Testis (tissue), 3 donors: ENCODE data around the gene MRPS2. TPM values are rescaled to one million over a fixed set of nuclear protein-coding genes. Genes with fewer than 3 reads are reported as not detected.

Source experiments
- DNase-seq: peaks from one replicate; pipeline ENCODE4 v3.0.0-alpha.2; 2019
- H3K27ac ChIP-seq, 2 donors: fragments of 200-600 bp; sonication (generic); one replicate each; pipeline ENCODE4 v1.5.1; 2019
- H3K27me3 ChIP-seq: fragments of 200-600 bp; sonication (generic); one replicate; pipeline ENCODE4 v1.5.1; 2019
- H3K36me3 ChIP-seq: fragments of 200-600 bp; sonication (generic); one replicate; pipeline ENCODE4 v1.5.1; 2017; ENCODE audit warnings: low read depth; ENCODE audit errors: missing control alignments
- H3K4me1 ChIP-seq: fragments of 200-600 bp; sonication (generic); one replicate; pipeline ENCODE4 v1.5.1; 2019
- H3K4me3 ChIP-seq, 2 donors: fragments of 200-600 bp; sonication (generic); one replicate each; pipeline ENCODE4 v1.5.1; 2017 to 2019
- H3K9me3 ChIP-seq: fragments of 200-600 bp; sonication (generic); one replicate; pipeline ENCODE4 v1.5.1; 2017
- POLR2A ChIP-seq: fragments of 450-650 bp; IDR thresholded peaks from one replicate; pipeline ENCODE4 v1.6.1; 2017; ENCODE audit warnings: antibody characterized with exemption, mild to moderate bottlenecking, moderate library complexity
- WGBS, 2 donors: methylation state at CpG; one replicate each; pipeline ENCODE4 v1.1.5; 2018; 5-methylcytosine and 5-hydroxymethylcytosine counted together
- intact Hi-C: fragments of 100-400 bp; cut with DNase I; formaldehyde crosslinking; loops from one replicate; pipeline ENCODE4 v1.15.1; 2023; ENCODE audit warnings: low total_unique reads
- polyA plus RNA-seq: library from polyadenylated mRNA; stranded (reverse); fragments of 350-450 nt; fragmentation: Illumina TruSeq; extraction: RNeasy Lipid Tissue Mini Kit (QIAGEN cat#74804); gene quantifications from one replicate; pipeline ENCODE4 v1.2.3, GENCODE V29; 2014; ENCODE audit warnings: low read depth, low replicate concordance; ENCODE audit not compliant: insufficient read depth
- total RNA-seq, 2 donors: library from RNA; depleted of rRNA; stranded (reverse); fragments of >200 nt; gene quantifications; one replicate each; pipeline ENCODE4 v1.2.3, GENCODE V29; 2016
- TF ChIP-seq, protein P1 (sequence below), 3 experiments: fragments of 450-650 bp in 2 of 3; fragments of 200-600 bp in 1 of 3; sonication (generic) in 1 of 3; IDR thresholded peaks; one replicate each; pipeline ENCODE4 v1.5.1; 2016 to 2019; ENCODE audit warnings: antibody characterized with exemption in 3 of 3, mild to moderate bottlenecking in 2 of 3, moderate library complexity in 1 of 3

MRPS2 gene
- total and polyA plus RNA-seq, 3 donors from 2014 or later = 34.7 to 40.4 (median 35.9) TPM

DNA sequence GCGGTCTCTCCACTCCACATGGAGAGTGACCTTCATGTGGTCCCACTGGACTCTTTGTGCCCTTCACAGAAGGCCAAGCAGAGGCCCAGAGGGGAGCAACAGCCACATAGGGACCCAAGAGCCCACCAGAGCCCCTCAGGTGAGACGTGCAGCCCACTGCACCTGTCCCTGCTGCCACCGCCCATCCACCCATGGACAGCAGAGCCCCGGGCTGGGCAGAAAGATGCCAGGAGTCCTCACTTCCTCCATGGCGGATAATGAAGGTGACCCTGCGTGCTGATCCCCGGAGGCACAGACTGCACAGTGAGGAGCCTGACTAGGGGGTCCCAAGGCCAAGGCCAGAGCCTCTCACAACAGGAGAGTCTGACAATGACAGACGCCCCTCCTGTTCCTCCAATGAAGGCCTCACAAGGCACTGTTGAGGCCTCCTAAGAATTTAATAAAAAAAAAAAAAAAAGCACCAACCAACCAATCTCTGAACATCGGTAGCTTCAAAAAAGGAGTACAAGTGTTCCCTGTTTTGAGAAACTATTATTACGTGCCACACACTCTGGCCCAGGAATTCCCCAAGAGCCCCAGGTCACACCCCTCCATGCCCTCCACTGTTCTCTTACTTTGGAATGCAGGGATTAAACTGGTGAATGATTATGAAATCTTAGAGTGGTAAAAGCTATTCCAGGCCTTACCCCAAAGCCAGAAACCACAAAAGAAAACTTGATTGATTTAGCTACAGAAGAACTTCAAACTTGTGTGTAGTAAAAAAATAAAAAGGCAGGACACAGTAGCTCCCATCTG is 23.7 kb upstream of the MRPS2 start:
- intact Hi-C loops = no loop called here
- no peaks in the 10 kb centered on the region for H3K9me3 ChIP-seq
- no peak overlapping the region for H3K27ac ChIP-seq
- no peaks in the 10 kb centered on the region for H3K36me3 ChIP-seq
- DNase-seq = no peak
- peaks cover 6% of the 10 kb centered on the region for H3K4me1 ChIP-seq
- TF ChIP-seq, protein P1, sequence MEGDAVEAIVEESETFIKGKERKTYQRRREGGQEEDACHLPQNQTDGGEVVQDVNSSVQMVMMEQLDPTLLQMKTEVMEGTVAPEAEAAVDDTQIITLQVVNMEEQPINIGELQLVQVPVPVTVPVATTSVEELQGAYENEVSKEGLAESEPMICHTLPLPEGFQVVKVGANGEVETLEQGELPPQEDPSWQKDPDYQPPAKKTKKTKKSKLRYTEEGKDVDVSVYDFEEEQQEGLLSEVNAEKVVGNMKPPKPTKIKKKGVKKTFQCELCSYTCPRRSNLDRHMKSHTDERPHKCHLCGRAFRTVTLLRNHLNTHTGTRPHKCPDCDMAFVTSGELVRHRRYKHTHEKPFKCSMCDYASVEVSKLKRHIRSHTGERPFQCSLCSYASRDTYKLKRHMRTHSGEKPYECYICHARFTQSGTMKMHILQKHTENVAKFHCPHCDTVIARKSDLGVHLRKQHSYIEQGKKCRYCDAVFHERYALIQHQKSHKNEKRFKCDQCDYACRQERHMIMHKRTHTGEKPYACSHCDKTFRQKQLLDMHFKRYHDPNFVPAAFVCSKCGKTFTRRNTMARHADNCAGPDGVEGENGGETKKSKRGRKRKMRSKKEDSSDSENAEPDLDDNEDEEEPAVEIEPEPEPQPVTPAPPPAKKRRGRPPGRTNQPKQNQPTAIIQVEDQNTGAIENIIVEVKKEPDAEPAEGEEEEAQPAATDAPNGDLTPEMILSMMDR (IDR thresholded peaks at IDR 0.05) = no peak
- TF ChIP-seq POLR2A = no peak
- H3K4me3 ChIP-seq = no peak overlapping the region
- H3K27me3 ChIP-seq = no peaks in the 10 kb centered on the region
- 73 to 76% methylated on average over 4 to 10 of the region's 10 CpGs for WGBS, 2 donors

DNA sequence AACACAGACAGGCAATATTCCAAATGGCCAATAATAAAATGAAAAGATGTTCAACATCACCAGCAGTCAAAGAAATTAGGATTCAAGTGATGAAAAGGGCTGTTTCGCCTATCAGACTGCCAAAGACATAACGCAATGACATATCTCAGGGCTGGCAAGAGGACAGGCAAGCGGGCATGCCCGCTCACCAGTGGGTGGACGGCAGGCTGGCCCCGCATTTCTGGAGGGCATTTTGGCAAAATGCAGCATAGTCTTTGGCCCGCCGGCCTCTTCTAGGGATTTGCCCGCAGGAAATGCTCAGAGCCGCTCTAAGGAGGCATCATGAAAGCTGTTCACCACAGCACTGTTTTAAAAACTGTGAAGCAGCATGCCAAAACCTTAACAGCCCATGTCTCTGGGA is 22.3 kb upstream of the MRPS2 start:
- no peak for DNase-seq
- H3K27ac ChIP-seq = no peak overlapping the region
- intact Hi-C loops = no loop called here
- H3K27me3 ChIP-seq = no peaks in the 10 kb centered on the region
- no peak overlapping the region for H3K4me3 ChIP-seq
- H3K9me3 ChIP-seq = no peaks in the 10 kb centered on the region
- TF ChIP-seq, protein P1 (IDR thresholded peaks at IDR 0.05) = no peak
- TF ChIP-seq POLR2A = no peak
- no peaks in the 10 kb centered on the region for H3K36me3 ChIP-seq
- H3K4me1 ChIP-seq = peaks cover 6% of the 10 kb centered on the region
- 44 to 54% methylated on average over 10 of the region's 10 CpGs for WGBS, 2 donors

DNA sequence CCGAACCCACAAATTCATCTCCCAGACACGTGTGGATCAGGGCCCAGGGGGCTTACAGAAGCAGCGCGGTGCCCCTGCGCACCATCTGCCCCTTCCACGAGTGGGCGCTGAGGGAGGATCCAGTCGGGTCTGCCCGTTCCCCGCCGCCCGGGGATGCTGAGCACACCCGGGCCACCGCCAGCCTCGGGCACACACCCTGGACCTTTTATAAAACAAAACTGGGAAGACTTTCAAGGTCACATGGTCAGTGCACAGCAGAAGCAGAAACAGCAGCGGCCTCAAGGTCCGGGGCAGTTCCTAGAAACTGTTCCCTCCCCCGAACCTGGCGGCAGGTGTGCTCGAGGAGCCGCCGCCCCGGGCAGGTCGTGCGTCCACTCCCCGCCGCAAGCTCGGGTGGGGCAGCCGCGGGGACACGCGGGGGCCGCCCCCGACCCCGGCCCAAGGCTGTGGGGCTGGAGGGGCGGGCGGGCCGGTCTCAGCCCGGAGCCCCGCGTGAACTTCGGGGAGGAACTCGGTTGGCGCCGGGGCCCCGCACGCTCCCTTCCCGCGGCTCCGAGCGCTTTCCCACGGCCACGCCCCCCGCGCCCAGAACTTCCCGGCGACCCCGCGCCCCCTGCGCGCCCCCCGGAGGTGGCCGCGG is 21.5 kb upstream of the MRPS2 start:
- no peaks in the 10 kb centered on the region for H3K27me3 ChIP-seq
- intact Hi-C loops = no loop called here
- H3K27ac ChIP-seq = peak overlapping the region; percentile 39 to 75
- H3K4me3 ChIP-seq = peak overlapping the region; percentile 59 to 60
- H3K4me1 ChIP-seq = peaks cover 6% of the 10 kb centered on the region
- DNase-seq = peak; percentile 69
- H3K9me3 ChIP-seq = no peaks in the 10 kb centered on the region
- WGBS, 2 donors = 2 to 14% methylated on average over 5 to 47 of the region's 64 CpGs
- TF ChIP-seq, protein P1 (IDR thresholded peaks at IDR 0.05) = no peak
- no peak for TF ChIP-seq POLR2A
- no peaks in the 10 kb centered on the region for H3K36me3 ChIP-seq

DNA sequence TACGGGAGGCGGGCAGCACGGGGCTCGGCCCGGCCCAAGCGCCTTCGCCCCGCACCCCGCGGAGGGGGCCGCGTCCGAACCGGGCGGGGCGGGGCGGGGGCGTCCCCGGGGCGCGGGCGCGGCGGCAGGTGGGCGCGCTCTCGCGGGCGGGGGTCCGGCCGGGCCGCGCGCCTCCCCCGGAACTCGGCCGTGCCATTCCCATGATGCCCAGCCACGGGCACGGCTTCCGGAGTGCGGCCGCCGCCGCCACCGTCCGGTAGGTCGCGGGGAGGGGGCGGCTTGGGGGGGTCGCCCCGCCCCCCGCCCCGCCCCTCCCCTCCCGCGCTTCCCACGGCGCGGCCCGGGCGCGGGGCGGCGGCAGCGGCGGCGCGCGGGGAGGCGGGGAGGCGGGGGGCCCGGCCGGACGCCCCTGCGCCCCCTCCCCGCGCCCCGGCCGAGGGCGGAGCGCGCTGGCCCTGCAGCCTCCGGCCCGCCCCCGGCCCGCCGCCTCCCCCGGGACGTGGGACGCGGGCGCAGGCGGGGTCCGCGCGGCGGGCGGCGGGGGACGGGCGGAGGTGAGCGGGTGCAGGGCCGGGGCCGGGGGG is 20.9 kb upstream of the MRPS2 start, which contains the start of gene PPP1R26:
TSS of gene PPP1R26 (plus strand) at position 314 of the 584 bp plus-strand sequence. CDS start 4,729 bp downstream, outside the sequence.
- whole genome bisulfite sequencing, 2 donors = 1% methylated on average over 22 of the region's 103 CpGs; no CpG with 5 or more reads in 1 of the 2 donors
- peaks cover 6% of the 10 kb centered on the region for H3K4me1 ChIP-seq
- intact Hi-C loops = no loop called here
- no peaks in the 10 kb centered on the region for H3K27me3 ChIP-seq
- H3K36me3 ChIP-seq = no peaks in the 10 kb centered on the region
- no peak for TF ChIP-seq POLR2A
- TF ChIP-seq, protein P1 (IDR thresholded peaks at IDR 0.05) = no peak
- no peaks in the 10 kb centered on the region for H3K9me3 ChIP-seq
- peak; percentile 41 for DNase-seq
- H3K4me3 ChIP-seq = peak within 1 kb of the TSS; percentile 60 to 82
- H3K27ac ChIP-seq = peak within 1 kb of the TSS; percentile 39 to 75
